ENCODE results near the gene STOM. TPM values are rescaled to one million over a fixed set of nuclear protein-coding genes. Genes with fewer than 3 reads are reported as not detected.

Gene STOM
- total and polyA plus RNA-seq, 4 donors = 311 to 470 (median 409) TPM

- no peaks in the 10 kb centered on the region for H3K36me3 ChIP-seq (ENCODE audit: control insufficient read depth in 4 of 4, insufficient read depth in 4 of 4, low read length in 4 of 4)
- DNase-seq = peak; percentile 54 to 94 (median 94)
- ATAC-seq (ENCODE audit: insufficient read depth, low FRiP score) = no peak
These were observed 1.5 kb upstream of the STOM start for GRCh38 chr9:121371495-121372061.

DNA sequence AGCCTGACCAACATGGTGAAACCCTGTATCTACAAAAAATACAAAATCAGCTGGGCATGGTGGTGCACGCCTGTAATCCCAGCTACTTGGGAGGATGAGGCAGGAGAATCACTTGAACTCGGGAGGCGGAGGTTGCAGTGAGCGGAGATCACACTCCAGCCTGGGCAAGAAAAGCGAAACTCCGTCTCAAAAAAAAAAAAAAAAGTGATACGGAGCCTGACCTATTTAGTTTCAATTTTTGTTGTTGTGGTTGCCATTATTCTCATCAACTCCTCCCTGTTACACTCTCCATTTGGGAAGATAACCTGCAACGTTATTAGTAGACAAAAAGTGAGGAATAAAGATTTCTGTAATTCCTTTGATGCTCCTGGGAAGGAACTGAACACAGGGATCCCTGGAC lies 1.3 kb downstream of the STOM start:
- peak overlapping the region; percentile 74 for H3K4me3 ChIP-seq
- H3K27ac ChIP-seq (ENCODE audit: low read depth in 1 of 2, low read length in 1 of 2) = peak overlapping the region; percentile 92 to 96
- no peak for ATAC-seq (ENCODE audit: insufficient read depth, low FRiP score)
- H3K36me3 ChIP-seq (ENCODE audit: control insufficient read depth in 4 of 4, insufficient read depth in 4 of 4, low read length in 4 of 4) = peaks cover 0 to 2% (median 0%) of the 10 kb centered on the region in 4 donors
- H3K4me1 ChIP-seq (ENCODE audit: control insufficient read depth in 5 of 5, insufficient read depth in 5 of 5, low read length in 5 of 5) = peaks cover 10 to 82% (median 20%) of the 10 kb centered on the region in 5 donors
- H3K27me3 ChIP-seq (ENCODE audit: control insufficient read depth in 3 of 3, insufficient read depth in 3 of 3, low read length in 2 of 3) = no peaks in the 10 kb centered on the region
- no peak for TF ChIP-seq CTCF (IDR thresholded peaks at IDR 0.05; ENCODE audit: control extremely low read depth, extremely low read depth)
- peak overlapping the region in 1 of 2 donors; percentile 75 for H3K9ac ChIP-seq (ENCODE audit: insufficient read depth in 1 of 2, low read length in 2 of 2)
- 13 to 16% methylated on average over 8 of the region's 8 CpGs for WGBS, 2 donors
- no peak for DNase-seq
- no peaks in the 10 kb centered on the region for H3K9me3 ChIP-seq (ENCODE audit: control insufficient read depth in 4 of 4, insufficient read depth in 3 of 4, low read length in 3 of 4)

More at GRCh38 chr9:121371495-121372061, 1.5 kb upstream of the STOM start:
- Histone ChIP-seq H3K9ac (ENCODE audit: insufficient read depth in 1 of 2, low read length in 2 of 2) (no peak overlapping the region), H3K27me3 (ENCODE audit: control insufficient read depth in 3 of 3, insufficient read depth in 3 of 3, low read length in 2 of 3) (no peaks in the 10 kb centered on the region), H3K4me1 (ENCODE audit: control insufficient read depth in 5 of 5, insufficient read depth in 5 of 5, low read length in 5 of 5) (peaks cover 10 to 58% (median 11%) of the 10 kb centered on the region in 5 donors), H3K27ac (ENCODE audit: low read depth in 1 of 2, low read length in 1 of 2) (peak overlapping the region; percentile 33 to 88), H3K9me3 (ENCODE audit: control insufficient read depth in 4 of 4, insufficient read depth in 3 of 4, low read length in 3 of 4) (no peaks in the 10 kb centered on the region), H3K4me3 (no peak overlapping the region)
- WGBS, 2 donors = 58 to 62% methylated on average over 4 of the region's 4 CpGs
- TF ChIP-seq CTCF (IDR thresholded peaks at IDR 0.05; ENCODE audit: control extremely low read depth, extremely low read depth) = no peak

- no peak for TF ChIP-seq CTCF (IDR thresholded peaks at IDR 0.05; ENCODE audit: control extremely low read depth, extremely low read depth)
- Histone ChIP-seq H3K27me3 (ENCODE audit: control insufficient read depth in 3 of 3, insufficient read depth in 3 of 3, low read length in 2 of 3) (no peaks in the 10 kb centered on the region), H3K4me1 (ENCODE audit: control insufficient read depth in 5 of 5, insufficient read depth in 5 of 5, low read length in 5 of 5) (peaks cover 10 to 82% (median 18%) of the 10 kb centered on the region in 5 donors), H3K4me3 (peak overlapping the region; percentile 41), H3K9ac (ENCODE audit: insufficient read depth in 1 of 2, low read length in 2 of 2) (peak overlapping the region in 1 of 2 donors; percentile 28), H3K27ac (ENCODE audit: low read depth in 1 of 2, low read length in 1 of 2) (peak overlapping the region in 1 of 2 donors; percentile 96), H3K36me3 (ENCODE audit: control insufficient read depth in 4 of 4, insufficient read depth in 4 of 4, low read length in 4 of 4) (peaks cover 0 to 2% (median 0%) of the 10 kb centered on the region in 4 donors), H3K9me3 (ENCODE audit: control insufficient read depth in 4 of 4, insufficient read depth in 3 of 4, low read length in 3 of 4) (no peaks in the 10 kb centered on the region)
- DNase-seq (no peak), ATAC-seq (ENCODE audit: insufficient read depth, low FRiP score) (no peak)
- 11 to 37% methylated on average over 1 of the region's 1 CpG for WGBS, 2 donors
These were observed 1.9 kb downstream of the STOM start for GRCh38 chr9:121368138-121368522.
